ENCODE data around the gene BCL2L14.

DNA sequence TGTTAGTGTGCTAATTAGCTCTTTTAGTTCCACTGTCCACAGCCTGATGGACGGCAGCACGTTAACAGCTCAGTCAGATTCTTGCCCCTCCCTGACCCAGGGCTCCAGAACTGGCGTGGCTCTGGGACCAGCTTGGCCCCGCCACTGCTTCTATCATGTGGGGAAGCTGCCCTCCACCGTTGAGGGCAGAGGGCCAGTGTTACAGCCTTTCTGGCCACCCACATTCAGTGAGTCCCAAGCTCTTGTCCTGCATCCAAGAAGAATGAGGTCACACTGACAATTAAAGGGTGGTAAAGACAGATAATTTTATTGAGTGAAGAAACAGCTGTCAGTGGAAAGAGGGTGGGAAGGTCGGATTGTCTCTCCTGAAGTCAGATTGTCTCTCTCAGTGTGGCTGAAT is 36.9 kb downstream of the BCL2L14 start:
- TF ChIP-seq POLR2A (IDR thresholded peaks at IDR 0.05; ENCODE audit: low read length) (no peak), GATA1 (IDR thresholded peaks at IDR 0.05; ENCODE audit: low read depth, low read length) (no peak)
